ENCODE results near the gene RMI1. TPM values are rescaled to one million over a fixed set of nuclear protein-coding genes. Genes with fewer than 3 reads are reported as not detected.
"Not testable (repeated sequence)": the region's sequence is repeated elsewhere in the genome, so short reads cannot be mapped to it uniquely, and the experiment has no call there.

RMI1 gene
- total RNA-seq, 1 donor from 2014 or later, result 29.3 TPM

DNA sequence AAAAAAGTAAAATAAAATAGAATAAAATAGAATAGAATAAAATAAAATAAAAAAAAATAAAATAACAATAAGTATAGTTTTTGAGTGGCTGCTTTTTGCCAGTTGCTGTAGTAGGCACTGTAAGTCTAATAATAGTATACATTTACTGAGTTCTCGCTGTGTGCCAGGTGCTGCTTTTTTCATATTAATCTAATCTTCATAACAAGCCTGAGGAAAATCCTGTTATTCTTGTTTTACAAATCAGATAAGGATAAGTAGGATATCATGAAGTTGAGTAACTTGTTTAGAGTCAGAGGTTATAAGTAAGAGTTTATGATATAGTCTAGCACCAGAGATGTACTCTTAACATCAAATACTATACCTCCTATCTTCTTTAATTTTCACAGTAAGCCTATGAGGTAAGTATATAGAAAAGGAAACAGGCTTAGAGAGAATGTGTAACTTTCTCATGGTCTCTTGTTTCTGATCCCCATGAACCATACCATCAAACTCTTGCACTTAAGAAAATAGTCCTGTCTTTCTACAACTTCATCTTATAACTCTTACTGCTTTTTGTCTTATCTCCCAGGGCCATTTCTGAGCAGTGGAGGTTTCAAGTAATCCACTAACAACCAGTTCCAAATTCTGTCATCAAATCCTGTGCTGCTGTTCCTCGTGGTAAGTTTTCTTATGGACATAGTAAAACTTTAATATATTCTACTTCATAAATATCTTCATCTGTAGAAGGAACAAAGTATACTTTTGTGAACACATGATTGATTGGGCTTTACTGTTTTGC lies 18.7 kb downstream of the RMI1 start:
- DNase-seq, result no peak
- intact Hi-C loops (cut with micrococcal nuclease), result no loop called here
- Mint-ChIP-seq H3K27ac (no peak overlapping the region), H3K4me3 (no peak overlapping the region), H3K4me1 (peaks cover 23% of the 10 kb centered on the region), H3K9me3 (no peaks in the 10 kb centered on the region), H3K36me3 (ENCODE audit: low read depth) (peaks cover 23% of the 10 kb centered on the region), H3K27me3 (no peaks in the 10 kb centered on the region)

DNA sequence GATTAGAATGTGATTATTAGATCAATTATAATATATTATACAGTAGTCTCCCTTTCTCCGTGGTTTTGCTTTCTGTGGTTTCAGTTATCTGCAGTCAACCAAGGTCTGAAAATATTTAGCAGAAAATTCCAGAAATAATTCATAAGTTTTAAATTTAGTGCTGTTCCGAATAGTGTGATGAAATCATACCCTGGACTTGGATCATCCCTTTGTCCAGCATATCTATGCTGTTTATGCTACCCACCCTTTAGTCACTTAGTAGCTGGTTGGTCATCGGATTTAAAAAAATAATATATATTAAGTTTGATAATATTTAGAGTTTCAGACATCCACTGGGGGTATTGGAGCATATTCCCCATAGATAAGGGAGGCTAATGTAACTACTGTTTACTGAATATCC lies 19.6 kb downstream of the RMI1 start:
- intact Hi-C loops (cut with micrococcal nuclease), result no loop called here
- Mint-ChIP-seq H3K4me1 (peaks cover 23% of the 10 kb centered on the region), H3K27ac (no peak overlapping the region), H3K9me3 (no peaks in the 10 kb centered on the region), H3K36me3 (ENCODE audit: low read depth) (peaks cover 28% of the 10 kb centered on the region), H3K4me3 (no peak overlapping the region), H3K27me3 (no peaks in the 10 kb centered on the region)
- no peak for DNase-seq

DNA sequence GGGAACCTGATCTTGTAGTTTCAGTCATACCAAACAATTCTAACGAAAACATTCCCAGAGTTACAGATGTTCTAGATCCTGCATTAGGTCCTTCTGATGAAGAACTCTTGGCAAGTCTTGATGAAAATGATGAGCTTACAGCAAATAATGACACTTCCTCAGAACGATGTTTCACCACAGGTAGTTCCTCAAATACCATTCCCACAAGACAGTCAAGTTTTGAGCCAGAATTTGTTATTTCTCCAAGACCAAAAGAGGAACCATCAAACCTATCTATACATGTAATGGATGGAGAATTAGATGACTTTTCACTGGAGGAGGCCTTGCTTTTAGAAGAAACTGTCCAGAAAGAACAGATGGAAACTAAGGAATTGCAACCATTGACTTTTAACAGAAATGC lies 21.0 kb downstream of the RMI1 start:
- Mint-ChIP-seq H3K27ac (no peak overlapping the region), H3K4me3 (peak overlapping the region; percentile 11), H3K4me1 (peaks cover 19% of the 10 kb centered on the region), H3K36me3 (ENCODE audit: low read depth) (peaks cover 30% of the 10 kb centered on the region), H3K27me3 (no peaks in the 10 kb centered on the region), H3K9me3 (no peaks in the 10 kb centered on the region)
- no peak for DNase-seq
- intact Hi-C loops (cut with micrococcal nuclease), result no loop called here

DNA sequence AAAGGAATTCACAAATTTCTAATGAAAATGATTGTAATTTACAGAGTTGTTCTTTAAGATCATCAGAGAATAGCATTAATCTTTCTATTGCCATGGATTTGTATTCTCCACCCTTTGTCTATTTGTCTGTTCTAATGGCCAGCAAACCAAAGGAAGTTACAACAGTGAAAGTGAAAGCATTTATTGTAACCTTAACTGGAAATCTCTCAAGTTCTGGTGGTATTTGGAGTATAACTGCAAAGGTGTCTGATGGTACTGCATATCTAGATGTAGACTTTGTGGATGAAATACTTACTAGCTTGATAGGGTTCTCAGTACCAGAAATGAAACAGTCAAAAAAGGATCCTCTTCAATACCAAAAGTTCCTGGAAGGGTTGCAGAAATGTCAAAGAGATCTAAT lies 21.7 kb downstream of the RMI1 start:
- peaks cover 31% of the 10 kb centered on the region for H3K36me3 Mint-ChIP-seq (ENCODE audit: low read depth)

DNA sequence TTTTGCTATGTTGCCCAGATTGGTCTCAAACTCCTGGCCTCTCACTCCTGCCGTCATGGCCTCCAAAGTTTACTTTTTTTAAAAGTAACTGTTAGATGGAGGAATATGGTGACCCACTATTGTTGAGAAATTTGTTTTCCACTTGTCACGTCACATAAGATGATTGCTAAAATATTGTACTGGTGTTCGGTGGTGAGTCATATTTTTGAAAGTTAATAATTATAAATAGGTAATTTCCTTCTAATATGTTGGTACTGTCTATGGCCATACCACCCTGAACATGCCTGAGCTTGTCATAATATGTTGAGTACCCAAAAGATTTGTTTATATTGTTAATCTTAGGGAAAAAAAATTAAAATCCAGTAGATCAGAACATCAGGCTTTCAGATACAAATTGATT lies 22.6 kb downstream of the RMI1 start:
- H3K27ac Mint-ChIP-seq, result no peak overlapping the region
- peaks cover 15% of the 10 kb centered on the region for H3K4me1 Mint-ChIP-seq
- H3K27me3 Mint-ChIP-seq, result no peaks in the 10 kb centered on the region
- DNase-seq, result no peak
- H3K9me3 Mint-ChIP-seq, result no peaks in the 10 kb centered on the region
- no peak overlapping the region for H3K4me3 Mint-ChIP-seq
- peaks cover 32% of the 10 kb centered on the region for H3K36me3 Mint-ChIP-seq (ENCODE audit: low read depth)
- intact Hi-C loops (cut with micrococcal nuclease), result no loop called here

More for the DNA sequence above, 21.7 kb downstream of the RMI1 start:
- Mint-ChIP-seq H3K9me3 (no peaks in the 10 kb centered on the region), H3K27ac (no peak overlapping the region), H3K4me3 (peak overlapping the region; percentile 51), H3K27me3 (no peaks in the 10 kb centered on the region), H3K4me1 (peaks cover 17% of the 10 kb centered on the region)
- intact Hi-C loops (cut with micrococcal nuclease), result no loop called here
- no peak for DNase-seq

DNA sequence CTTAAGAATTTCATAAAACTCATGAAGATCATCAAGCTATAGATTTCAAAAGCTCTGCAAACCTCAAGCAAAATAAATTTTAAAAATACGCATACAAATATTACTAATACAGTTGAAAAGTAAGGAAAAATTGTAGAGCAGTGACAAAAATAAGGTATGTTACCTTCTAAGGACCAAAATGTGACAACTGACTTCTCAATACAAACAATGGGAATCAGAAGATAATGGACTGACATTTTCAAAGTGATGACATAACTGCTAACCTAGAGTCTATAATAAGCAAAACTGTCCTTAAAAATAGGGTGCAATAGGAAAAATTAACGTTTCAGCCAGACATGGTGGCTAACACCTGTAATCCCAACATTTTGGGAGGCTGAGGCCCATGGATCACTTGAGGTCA lies 27.1 kb downstream of the RMI1 start:
- H3K9me3 Mint-ChIP-seq, result no peaks in the 10 kb centered on the region
- DNase-seq, result no peak
- H3K4me3 Mint-ChIP-seq, result no peak overlapping the region
- H3K4me1 Mint-ChIP-seq, result no peaks in the 10 kb centered on the region
- intact Hi-C loops (cut with micrococcal nuclease), result no loop called here
- no peak overlapping the region for H3K27ac Mint-ChIP-seq
- H3K27me3 Mint-ChIP-seq, result peaks cover 2% of the 10 kb centered on the region
- H3K36me3 Mint-ChIP-seq (ENCODE audit: low read depth), result peaks cover 13% of the 10 kb centered on the region

DNA sequence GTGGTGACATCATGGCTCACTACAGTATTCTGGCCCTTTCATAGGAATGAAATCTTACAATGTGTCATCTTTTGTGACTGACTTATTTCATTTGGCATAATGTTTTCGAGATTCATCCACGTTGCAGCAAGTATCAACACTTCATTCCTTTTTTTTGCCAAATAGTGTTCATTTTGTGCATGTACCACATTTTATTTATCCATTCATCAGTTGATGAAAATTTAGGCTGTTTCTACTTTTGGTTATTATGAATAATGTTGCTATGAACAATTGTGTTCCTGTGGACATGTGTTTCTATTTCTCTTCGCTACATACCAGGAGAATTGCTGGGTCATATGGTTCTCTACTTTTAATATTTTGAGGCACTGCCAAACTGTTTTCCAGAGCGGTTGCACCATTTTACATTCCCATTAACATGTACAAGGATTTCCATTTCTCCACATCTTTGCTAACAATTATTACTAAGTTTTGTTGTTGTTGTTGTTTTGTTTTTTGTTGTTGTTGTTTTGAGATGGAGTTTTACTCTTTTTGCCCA lies 43.5 kb downstream of the RMI1 start:
- H3K4me1 Mint-ChIP-seq, result no peaks in the 10 kb centered on the region
- H3K36me3 Mint-ChIP-seq (ENCODE audit: low read depth), result no peaks in the 10 kb centered on the region
- intact Hi-C loops (cut with micrococcal nuclease), result no loop called here
- no peak for DNase-seq
- H3K27ac Mint-ChIP-seq, result no peak overlapping the region
- no peak overlapping the region for H3K4me3 Mint-ChIP-seq
- peaks cover 10% of the 10 kb centered on the region for H3K27me3 Mint-ChIP-seq
- no peaks in the 10 kb centered on the region for H3K9me3 Mint-ChIP-seq

DNA sequence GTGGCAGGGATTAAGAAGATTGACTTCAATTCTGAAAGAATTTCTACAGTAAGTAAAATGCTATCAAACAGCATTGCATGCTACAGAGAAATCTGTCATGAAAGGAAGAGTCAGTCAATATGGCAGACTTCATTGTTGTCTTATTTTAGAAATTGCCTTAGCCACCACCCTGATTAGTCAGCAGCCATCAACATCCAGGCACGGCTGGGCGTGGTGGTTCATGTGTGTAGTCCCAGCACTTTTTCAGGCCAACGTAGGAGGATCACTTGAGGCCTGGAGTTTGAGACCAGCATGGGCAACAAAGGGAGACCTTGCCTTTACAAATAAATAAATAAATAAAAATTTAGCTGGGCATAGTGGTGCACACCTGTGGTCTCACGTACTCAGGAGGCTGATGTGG lies 46.6 kb downstream of the RMI1 start:
- DNase-seq, result no peak
- Mint-ChIP-seq H3K27ac (no peak overlapping the region), H3K36me3 (ENCODE audit: low read depth) (no peaks in the 10 kb centered on the region), H3K4me3 (no peak overlapping the region), H3K9me3 (no peaks in the 10 kb centered on the region), H3K4me1 (no peaks in the 10 kb centered on the region), H3K27me3 (peaks cover 11% of the 10 kb centered on the region)
- intact Hi-C loops (cut with micrococcal nuclease), result no loop called here

DNA sequence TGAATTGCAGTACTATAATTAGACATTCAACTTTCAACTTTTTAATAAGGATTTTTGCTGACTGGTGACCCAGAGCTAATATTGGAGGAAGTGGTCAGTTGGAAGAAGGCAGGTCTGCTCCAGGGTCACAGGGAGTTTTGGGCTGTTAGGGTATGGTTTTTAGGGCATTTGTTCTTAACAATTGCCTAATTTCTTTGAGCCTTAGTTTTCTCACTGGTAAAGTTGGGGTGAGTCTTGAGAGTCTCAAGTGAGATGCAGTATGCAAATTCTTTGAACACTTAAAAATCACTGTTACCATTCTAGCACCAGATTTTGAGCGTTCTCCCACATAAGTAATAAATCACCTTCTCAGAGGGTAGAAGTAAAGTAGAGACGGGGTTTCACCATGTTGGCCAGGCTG lies 50.9 kb downstream of the RMI1 start:
- Mint-ChIP-seq H3K9me3 (no peaks in the 10 kb centered on the region), H3K4me3 (no peak overlapping the region), H3K27ac (no peak overlapping the region), H3K4me1 (no peaks in the 10 kb centered on the region), H3K36me3 (ENCODE audit: low read depth) (no peaks in the 10 kb centered on the region), H3K27me3 (peaks cover 18% of the 10 kb centered on the region)
- intact Hi-C loops (cut with micrococcal nuclease), result no loop called here
- DNase-seq, result no peak

DNA sequence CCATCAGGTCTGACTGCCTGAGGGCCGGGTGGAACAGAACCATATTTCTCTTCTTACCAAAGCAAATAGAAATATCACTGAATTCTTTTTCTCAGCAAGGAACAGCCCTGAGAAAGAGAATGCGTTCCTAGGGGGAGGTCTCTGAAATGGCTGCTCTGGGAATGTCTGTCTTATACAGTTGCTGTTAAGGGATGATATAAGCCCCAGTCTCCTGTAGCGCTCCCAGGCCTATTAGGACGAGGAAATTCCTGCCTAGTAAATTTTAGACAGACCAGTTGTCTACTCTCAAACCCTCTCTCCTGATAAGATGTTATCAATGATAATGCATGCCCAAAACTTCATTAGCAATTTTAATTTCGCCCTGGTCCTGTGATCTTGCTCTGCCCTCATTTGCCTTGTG lies 61.3 kb downstream of the RMI1 start:
- Mint-ChIP-seq H3K9me3 (peaks cover 12% of the 10 kb centered on the region), H3K27me3 (peaks cover 25% of the 10 kb centered on the region)
- H3K4me3 Mint-ChIP-seq; intact Hi-C loops (cut with micrococcal nuclease); H3K36me3 Mint-ChIP-seq (ENCODE audit: low read depth); H3K4me1 Mint-ChIP-seq; H3K27ac Mint-ChIP-seq; DNase-seq: not testable (repeated sequence)

DNA sequence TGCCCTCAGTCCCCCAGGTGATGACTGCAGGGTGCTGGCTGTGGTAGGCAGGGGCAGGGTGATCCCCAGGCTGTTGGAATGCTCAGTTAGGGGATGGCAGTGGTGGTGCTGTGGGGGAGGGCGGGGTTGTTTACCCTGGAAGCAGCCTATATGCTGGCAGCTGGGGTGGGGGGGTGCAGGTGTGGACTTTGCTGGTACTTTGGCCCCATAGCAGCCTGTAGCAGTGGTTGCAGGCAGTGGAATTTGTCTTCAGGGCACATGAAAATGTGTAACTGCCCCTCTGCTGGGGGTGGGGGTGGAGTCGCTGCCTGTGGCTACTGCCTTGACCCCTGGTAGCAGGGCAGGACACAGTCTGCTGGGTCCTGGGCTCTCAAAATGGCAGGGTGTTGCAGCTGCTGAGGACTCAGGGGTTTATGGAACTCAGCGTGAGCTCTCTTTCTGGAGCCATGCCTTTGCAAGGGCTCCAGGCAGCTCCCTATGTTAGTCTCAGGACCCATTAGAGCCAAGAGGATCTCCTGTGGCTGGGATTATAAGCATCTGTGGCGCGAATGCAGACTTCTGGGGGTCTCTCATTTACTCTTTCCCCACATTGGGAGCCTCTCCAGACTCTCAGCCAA lies 65.0 kb downstream of the RMI1 start:
- no peak overlapping the region for H3K4me3 Mint-ChIP-seq
- H3K4me1 Mint-ChIP-seq, result peaks cover 2% of the 10 kb centered on the region
- H3K27ac Mint-ChIP-seq, result no peak overlapping the region
- intact Hi-C loops (cut with micrococcal nuclease), result no loop called here
- no peaks in the 10 kb centered on the region for H3K36me3 Mint-ChIP-seq (ENCODE audit: low read depth)
- H3K27me3 Mint-ChIP-seq, result peaks cover 16% of the 10 kb centered on the region
- no peak for DNase-seq
- peaks cover 12% of the 10 kb centered on the region for H3K9me3 Mint-ChIP-seq

Other genes with a start within 250 kb of the RMI1 start
- gene GKAP1, start 163.0 kb upstream of the RMI1 start, total RNA-seq, result 2.3 and 2.8 TPM in 2 replicates
- gene KIF27, start 59.4 kb upstream of the RMI1 start, total RNA-seq, result 2.4 and 2.7 TPM in 2 replicates
- 892 and 897 TPM in 2 replicates for gene HNRNPK, start 590 bp upstream of the RMI1 start, total RNA-seq

All from activated CD4-positive, alpha-beta T cell treated with anti-CD3 and anti-CD28 coated beads, Interleukin-2, amount 10 ng/mL, durations not matched to agents 24 days and 14 days (primary cell).